ENCODE measurements around the gene POM121C.
"Not testable (repeated sequence)": the region's sequence is repeated elsewhere in the genome, so short reads cannot be mapped to it uniquely, and the experiment has no call there.

POM121C gene

GRCh38 chr7:75374519-75375317 is 111.4 kb downstream of the POM121C start:
- DNase-seq, result not testable (repeated sequence)

GRCh38 chr7:75374144-75374518 is 112.0 kb downstream of the POM121C start:
- not testable (repeated sequence) for DNase-seq

DNA sequence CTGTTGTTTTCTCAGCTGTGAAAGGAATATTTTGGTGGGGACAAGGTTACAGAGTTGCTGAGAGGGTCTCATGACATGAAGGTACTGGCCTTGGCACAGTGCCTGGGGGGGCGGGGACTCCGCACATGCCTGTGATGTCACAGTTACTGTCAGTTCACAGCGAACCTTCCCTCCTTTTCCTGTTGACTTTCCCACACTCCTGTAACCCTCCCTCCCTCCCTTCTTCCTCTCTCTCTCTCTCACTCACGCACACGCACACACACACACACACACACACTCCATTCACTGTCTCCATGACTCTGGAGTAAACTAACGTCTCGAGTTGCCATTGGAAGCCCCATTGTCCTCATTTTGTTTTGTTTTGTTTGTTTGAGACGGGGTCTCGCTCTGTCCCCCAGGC is 118.8 kb downstream of the POM121C start:
- not testable (repeated sequence) for DNase-seq
